ENCODE measurements around the gene TOR1AIP1. TPM values are rescaled to one million over a fixed set of nuclear protein-coding genes. Genes with fewer than 3 reads are reported as not detected.

TOR1AIP1 gene
- total RNA-seq, 1 donor from 2014 or later, result 28.7 TPM

Other genes starting within 250 kb of the TOR1AIP1 start
- under 0.01 TPM for gene FAM163A, start 139.0 kb upstream of the TOR1AIP1 start, total RNA-seq
- 34.4 TPM for gene TOR1AIP2, start 4.5 kb upstream of the TOR1AIP1 start, total RNA-seq
- gene CEP350, start 72.5 kb downstream of the TOR1AIP1 start, total RNA-seq, result 71.5 TPM